Esophagus (tissue), 2 donors: ENCODE results near the gene GPR149. TPM values are rescaled to one million over a fixed set of nuclear protein-coding genes. Genes with fewer than 3 reads are reported as not detected.
A peak's percentile ranks its signal among the peaks of the same experiment; 100 is the strongest.

Experiments used
- H3K27ac ChIP-seq, 2 donors: one replicate each; pipeline ENCODE4 v1.5.1; 2013; ENCODE audit warnings: low read depth in 2 of 2, mild to moderate bottlenecking in 2 of 2, inconsistent platforms in 1 of 2, low read length in 1 of 2, moderate library complexity in 1 of 2
- H3K27me3 ChIP-seq, 2 donors: one replicate each; pipeline ENCODE4 v1.6.1; 2013; ENCODE audit warnings: low read length in 2 of 2, control low read depth in 1 of 2, mild to moderate bottlenecking in 1 of 2; ENCODE audit not compliant: insufficient read depth in 2 of 2, control insufficient read depth in 1 of 2
- H3K36me3 ChIP-seq, 2 donors: one replicate each; pipeline ENCODE4 v1.6.1; 2013; ENCODE audit warnings: low read length in 1 of 2; ENCODE audit not compliant: control insufficient read depth in 2 of 2, insufficient read depth in 2 of 2
- H3K4me1 ChIP-seq, 2 donors: one replicate each; pipeline ENCODE4 v1.6.1; 2013; ENCODE audit warnings: low read length in 1 of 2; ENCODE audit not compliant: control insufficient read depth in 2 of 2, insufficient read depth in 2 of 2
- H3K4me3 ChIP-seq, 2 donors: one replicate each; pipeline ENCODE4 v1.5.1; 2013; ENCODE audit warnings: low read length in 2 of 2, mild to moderate bottlenecking in 2 of 2, low read depth in 1 of 2, moderate library complexity in 1 of 2
- H3K9me3 ChIP-seq, 2 donors: one replicate each; pipeline ENCODE4 v1.6.1; 2013; ENCODE audit warnings: mild to moderate bottlenecking in 2 of 2, low read depth in 1 of 2, low read length in 1 of 2, moderate library complexity in 1 of 2; ENCODE audit not compliant: control insufficient read depth in 2 of 2, insufficient read depth in 1 of 2
- WGBS, 2 donors: extraction: QIAGEN DNeasy Blood & Tissue Kit; methylation state at CpG; one replicate each; pipeline ENCODE4 v1.1.7; 2013; 5-methylcytosine and 5-hydroxymethylcytosine counted together
- polyA plus RNA-seq, 2 donors: library from polyadenylated mRNA; stranded (reverse); fragments of 200-250 nt; gene quantifications; one replicate each; pipeline ENCODE4 v1.2.3, GENCODE V29; 2013
- donor health status: healthy with polysubstance abuse.
- donor health status: Bipolar disorder and iron deficiency.

Gene GPR149
- polyA plus RNA-seq, 2 donors, result not detected

DNA sequence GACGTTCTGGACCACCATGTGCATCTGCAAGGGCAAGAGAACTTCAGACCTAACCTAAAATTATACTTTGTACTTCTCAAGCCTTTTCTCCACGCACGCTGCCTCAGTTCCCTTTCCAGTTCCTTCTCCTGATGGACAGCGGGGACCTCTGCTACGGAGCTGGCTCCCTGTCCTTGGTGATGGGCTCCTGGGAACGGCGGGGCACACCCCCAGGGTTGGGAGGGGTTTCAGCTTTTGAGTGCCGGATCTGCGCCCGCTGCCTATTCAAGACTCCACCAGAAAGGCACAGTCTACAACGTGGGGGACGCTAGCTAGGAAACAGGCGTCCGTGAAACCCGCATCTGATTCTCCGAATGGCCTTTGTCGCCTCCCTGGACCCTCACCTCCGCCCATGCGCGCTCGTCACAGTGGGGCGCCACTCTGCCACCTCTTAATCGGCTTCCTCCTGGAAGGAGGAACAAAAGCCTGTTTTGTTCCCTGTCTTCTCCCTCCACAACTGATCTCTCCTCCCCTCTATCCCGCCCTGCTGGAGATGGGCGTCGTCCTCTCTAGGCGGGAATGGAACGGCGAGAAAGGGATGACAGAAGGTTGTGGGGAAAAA is 2.2 kb downstream of the GPR149 start:
- Histone ChIP-seq H3K27me3 (peaks cover 3 to 13% of the 10 kb centered on the region in 2 donors), H3K36me3 (no peaks in the 10 kb centered on the region), H3K4me1 (peaks cover 2 to 8% of the 10 kb centered on the region in 2 donors), H3K9me3 (no peaks in the 10 kb centered on the region), H3K4me3 (peak overlapping the region in 1 of 2 donors; percentile 22), H3K27ac (no peak overlapping the region)
- WGBS, 2 donors, result 4% methylated on average over 29 of the region's 29 CpGs

DNA sequence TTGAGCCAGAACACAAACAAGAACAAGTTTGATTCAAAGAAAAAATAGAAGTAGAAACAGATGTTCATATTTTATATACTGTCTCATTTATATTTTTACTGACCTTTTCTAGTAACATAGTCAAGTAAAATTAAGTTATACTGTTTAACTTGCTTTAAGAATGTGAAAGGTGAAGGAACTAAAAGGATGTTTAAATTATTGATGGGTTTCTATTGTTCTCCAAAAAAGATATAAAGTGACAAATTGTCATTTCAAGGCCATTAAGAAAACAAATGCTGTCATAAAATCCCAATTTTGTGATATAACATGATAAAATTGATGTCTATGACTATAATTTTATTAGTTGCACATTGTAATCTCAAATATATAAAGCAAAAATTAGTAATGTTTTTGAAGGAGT is 7.3 kb downstream of the GPR149 start:
- no peaks in the 10 kb centered on the region for H3K9me3 ChIP-seq
- no peak overlapping the region for H3K27ac ChIP-seq
- H3K4me1 ChIP-seq, result no peaks in the 10 kb centered on the region
- peaks cover 0 to 3% of the 10 kb centered on the region in 2 donors for H3K27me3 ChIP-seq
- H3K4me3 ChIP-seq, result no peak overlapping the region
- H3K36me3 ChIP-seq, result no peaks in the 10 kb centered on the region

DNA sequence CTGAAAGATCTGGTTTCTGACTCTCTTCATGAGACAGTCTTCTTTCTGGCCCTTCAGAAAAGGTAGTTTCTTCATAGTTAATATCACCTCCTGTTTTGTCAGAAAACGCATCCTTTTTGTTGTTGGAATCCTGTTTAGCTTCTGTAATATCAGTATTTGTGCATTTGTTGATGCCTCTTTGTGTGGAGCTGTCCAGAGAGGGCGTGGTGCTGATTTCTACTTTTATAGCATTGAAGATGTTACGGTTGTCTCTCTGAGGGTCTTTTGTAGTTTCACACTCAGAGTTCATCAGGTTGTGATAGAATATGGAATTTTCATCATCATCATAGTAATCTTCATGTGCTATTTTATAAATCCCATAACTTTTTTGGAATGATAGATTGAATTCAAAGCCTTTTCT is 8.9 kb downstream of the GPR149 start:
- Histone ChIP-seq H3K4me1 (no peaks in the 10 kb centered on the region), H3K4me3 (no peak overlapping the region), H3K27ac (no peak overlapping the region), H3K27me3 (no peaks in the 10 kb centered on the region), H3K9me3 (no peaks in the 10 kb centered on the region), H3K36me3 (no peaks in the 10 kb centered on the region)
- WGBS, 2 donors, result 15 to 22% methylated on average over 3 of the region's 3 CpGs

DNA sequence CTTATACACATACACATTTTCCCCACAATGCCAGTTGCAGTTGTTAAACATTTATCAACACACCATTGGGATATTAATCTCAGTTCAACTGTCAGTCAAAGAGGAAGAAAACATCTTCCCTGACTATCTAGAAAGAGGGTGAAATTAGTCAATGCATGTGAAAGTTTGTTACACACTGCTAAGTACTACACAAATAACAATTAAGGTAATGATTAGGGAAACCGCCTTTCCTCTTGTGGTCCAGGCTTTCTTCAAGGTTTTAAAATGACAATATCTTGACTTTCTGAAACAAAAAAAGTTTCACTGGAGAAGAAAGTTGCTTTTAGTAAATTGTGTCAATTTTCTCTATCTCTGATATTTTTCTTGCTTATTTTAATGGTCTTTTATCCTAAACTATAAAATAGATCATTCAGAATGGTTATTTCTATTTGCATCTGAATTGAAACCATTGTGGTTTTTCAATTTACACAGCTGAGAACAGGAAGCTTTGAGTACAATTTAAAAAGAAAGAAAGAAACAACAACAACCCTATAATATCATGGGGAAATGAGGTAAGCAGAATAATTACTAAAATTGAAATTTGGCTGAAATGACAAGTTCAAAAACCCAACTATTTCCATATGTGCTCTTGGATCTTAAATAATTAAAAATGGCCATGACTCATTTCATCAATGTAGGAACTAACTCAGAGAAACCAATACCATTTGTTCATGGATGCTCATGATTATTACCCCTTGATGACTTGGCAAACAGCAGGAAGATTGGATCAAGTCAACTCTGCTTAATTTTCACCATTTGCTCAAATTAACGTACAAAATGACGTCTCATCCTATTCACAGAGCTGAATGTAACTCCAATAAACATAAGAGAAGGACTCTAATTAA is 31.7 kb downstream of the GPR149 start:
- H3K4me1 ChIP-seq, result no peaks in the 10 kb centered on the region
- no peak overlapping the region for H3K27ac ChIP-seq
- H3K27me3 ChIP-seq, result no peaks in the 10 kb centered on the region
- no peak overlapping the region for H3K4me3 ChIP-seq
- no peaks in the 10 kb centered on the region for H3K9me3 ChIP-seq
- WGBS, 2 donors, result 71 to 83% methylated on average over 3 of the region's 3 CpGs
- no peaks in the 10 kb centered on the region for H3K36me3 ChIP-seq

DNA sequence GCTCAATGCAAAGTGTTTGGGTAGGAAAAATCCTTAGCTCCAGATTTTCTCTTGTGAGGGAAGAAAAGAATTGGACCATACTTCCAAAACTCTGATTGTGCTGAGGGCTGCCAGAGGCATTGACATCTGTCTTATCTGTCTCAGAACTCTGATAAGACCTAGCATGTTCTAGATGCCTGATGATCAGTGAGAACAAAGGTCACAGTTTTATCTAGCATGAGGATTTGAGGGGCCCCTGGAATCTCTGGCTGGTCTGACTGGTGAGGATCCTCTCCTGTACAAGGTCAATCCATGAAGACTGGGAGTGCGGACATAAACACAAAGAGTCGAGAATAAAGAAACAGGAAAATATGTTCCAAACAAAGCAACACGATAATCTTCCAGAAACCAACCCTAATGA is 40.1 kb downstream of the GPR149 start:
- no peak overlapping the region for H3K27ac ChIP-seq
- no peaks in the 10 kb centered on the region for H3K4me1 ChIP-seq
- H3K9me3 ChIP-seq, result no peaks in the 10 kb centered on the region
- H3K4me3 ChIP-seq, result no peak overlapping the region
- WGBS, 2 donors, result 76 to 77% methylated on average over 3 of the region's 3 CpGs
- H3K27me3 ChIP-seq, result no peaks in the 10 kb centered on the region
- no peaks in the 10 kb centered on the region for H3K36me3 ChIP-seq

DNA sequence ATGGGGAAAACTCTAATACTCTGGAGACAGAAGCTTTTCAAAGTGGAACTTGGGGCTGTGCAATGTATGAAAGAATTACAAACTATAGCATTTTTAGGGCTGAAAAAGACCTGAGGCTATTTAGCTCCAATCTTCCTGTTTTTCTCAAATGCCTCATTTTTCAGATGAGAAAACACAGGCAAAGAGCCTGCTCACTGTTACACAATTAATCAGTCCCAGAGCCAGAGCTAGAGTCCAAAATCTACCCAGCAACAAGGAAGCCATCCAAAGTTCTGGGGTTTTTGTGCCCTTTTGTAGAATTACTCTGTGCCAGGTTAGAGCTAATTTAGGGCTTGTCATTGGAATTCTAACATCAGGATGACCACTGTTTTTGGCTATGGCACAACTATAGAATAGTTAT is 45.5 kb downstream of the GPR149 start:
- Histone ChIP-seq H3K36me3 (no peaks in the 10 kb centered on the region), H3K4me1 (no peaks in the 10 kb centered on the region), H3K4me3 (no peak overlapping the region), H3K9me3 (no peaks in the 10 kb centered on the region), H3K27ac (no peak overlapping the region), H3K27me3 (no peaks in the 10 kb centered on the region)

DNA sequence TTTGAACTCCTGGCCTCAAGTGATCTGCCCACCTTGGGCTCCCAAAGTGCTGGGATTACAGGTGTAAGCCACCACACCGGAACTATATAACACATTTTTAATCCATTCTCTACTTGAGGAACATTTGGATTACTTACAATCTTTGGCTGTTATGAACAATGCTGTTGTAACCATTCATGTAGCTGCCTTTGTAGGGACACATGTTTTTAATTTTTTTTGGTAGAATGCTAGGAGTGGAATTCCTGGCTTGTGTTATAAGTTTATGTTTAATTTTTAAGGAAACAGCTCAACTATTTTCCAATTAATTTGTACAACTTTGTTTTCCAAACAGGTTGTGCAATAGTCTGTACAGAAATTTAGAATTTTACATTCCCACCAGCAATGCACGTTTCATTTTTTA is 51.7 kb downstream of the GPR149 start:
- Histone ChIP-seq H3K9me3 (no peaks in the 10 kb centered on the region), H3K4me3 (no peak overlapping the region), H3K36me3 (no peaks in the 10 kb centered on the region), H3K27me3 (no peaks in the 10 kb centered on the region), H3K4me1 (no peaks in the 10 kb centered on the region), H3K27ac (no peak overlapping the region)
- WGBS, 2 donors, result 73% methylated on average over 2 of the region's 2 CpGs

DNA sequence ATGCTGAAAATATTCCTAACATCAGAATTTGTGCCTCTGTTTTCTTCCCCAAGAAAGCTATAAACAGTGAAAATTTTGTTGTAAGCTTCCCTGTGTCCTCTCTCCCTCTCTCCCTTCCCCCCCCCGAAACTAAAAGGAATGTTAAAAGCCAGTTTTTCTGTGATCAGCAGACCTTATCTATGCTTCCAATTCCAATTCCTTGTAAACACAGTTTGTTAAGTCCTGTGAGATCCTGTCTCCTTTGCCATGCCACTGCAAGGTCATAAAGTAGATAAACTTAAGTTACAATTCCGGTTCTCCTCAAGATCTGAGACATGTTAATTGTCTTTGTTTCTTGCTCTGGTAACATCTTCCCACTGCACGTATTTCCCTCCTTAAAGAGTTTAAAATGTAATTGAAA is 62.8 kb downstream of the GPR149 start:
- no peaks in the 10 kb centered on the region for H3K4me1 ChIP-seq
- H3K36me3 ChIP-seq, result no peaks in the 10 kb centered on the region
- H3K27ac ChIP-seq, result no peak overlapping the region
- no peak overlapping the region for H3K4me3 ChIP-seq
- WGBS, 2 donors, result 22 to 25% methylated on average over 3 of the region's 3 CpGs
- H3K9me3 ChIP-seq, result no peaks in the 10 kb centered on the region
- H3K27me3 ChIP-seq, result no peaks in the 10 kb centered on the region

DNA sequence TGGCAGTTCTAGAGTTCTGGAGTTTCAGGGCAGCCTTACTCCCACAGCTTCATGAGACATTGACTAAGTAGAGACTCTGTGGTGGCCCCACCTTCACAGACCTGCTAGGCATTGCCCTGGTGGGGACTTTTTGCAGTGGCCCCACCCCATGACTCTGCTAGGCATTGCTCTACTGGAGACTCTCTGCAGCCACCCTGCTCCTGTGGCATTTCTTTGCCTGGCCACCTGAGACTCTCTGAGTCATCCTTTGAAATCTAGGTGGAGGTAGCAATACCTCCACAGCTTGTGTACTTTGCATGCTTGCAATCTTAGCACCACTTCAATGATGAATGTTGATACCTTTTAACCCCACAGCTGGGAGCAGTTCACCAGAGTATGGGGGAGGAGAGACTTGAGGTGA is 65.1 kb downstream of the GPR149 start:
- Histone ChIP-seq H3K4me1 (no peaks in the 10 kb centered on the region), H3K27me3 (no peaks in the 10 kb centered on the region), H3K36me3 (no peaks in the 10 kb centered on the region), H3K27ac (no peak overlapping the region), H3K9me3 (no peaks in the 10 kb centered on the region), H3K4me3 (no peak overlapping the region)

DNA sequence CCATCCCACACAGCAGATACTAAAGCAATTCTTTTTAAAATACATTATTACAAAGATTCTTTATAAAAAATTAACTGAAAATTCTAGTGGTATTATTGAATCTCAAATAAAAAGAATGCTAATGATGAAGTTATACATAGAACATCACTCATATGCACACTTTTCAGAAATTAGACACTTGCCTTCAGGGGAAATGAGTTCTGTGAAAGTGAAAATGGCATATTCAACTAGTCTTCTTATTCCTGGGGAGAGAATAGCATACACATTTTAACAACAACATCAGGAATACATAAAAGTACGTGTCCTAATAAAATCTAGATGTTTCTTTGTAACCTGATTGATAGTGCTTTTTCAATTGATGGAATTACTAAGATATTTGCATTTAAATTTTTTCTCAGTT is 68.9 kb downstream of the GPR149 start:
- H3K9me3 ChIP-seq, result no peaks in the 10 kb centered on the region
- no peaks in the 10 kb centered on the region for H3K36me3 ChIP-seq
- no peaks in the 10 kb centered on the region for H3K4me1 ChIP-seq
- WGBS, 2 donors, result 56 to 76% methylated on average over 1 of the region's 1 CpG
- H3K27me3 ChIP-seq, result no peaks in the 10 kb centered on the region
- no peak overlapping the region for H3K4me3 ChIP-seq
- H3K27ac ChIP-seq, result no peak overlapping the region
